ENCODE results near the gene SLC17A1.

- TF ChIP-seq, protein P1, sequence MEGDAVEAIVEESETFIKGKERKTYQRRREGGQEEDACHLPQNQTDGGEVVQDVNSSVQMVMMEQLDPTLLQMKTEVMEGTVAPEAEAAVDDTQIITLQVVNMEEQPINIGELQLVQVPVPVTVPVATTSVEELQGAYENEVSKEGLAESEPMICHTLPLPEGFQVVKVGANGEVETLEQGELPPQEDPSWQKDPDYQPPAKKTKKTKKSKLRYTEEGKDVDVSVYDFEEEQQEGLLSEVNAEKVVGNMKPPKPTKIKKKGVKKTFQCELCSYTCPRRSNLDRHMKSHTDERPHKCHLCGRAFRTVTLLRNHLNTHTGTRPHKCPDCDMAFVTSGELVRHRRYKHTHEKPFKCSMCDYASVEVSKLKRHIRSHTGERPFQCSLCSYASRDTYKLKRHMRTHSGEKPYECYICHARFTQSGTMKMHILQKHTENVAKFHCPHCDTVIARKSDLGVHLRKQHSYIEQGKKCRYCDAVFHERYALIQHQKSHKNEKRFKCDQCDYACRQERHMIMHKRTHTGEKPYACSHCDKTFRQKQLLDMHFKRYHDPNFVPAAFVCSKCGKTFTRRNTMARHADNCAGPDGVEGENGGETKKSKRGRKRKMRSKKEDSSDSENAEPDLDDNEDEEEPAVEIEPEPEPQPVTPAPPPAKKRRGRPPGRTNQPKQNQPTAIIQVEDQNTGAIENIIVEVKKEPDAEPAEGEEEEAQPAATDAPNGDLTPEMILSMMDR (IDR thresholded peaks at IDR 0.05) = no peak
- no peak for TF ChIP-seq POLR2A (IDR thresholded peaks at IDR 0.05)
Measured at GRCh38 chr6:25842526-25842925, 10.7 kb upstream of the SLC17A1 start.

All from right lobe of liver (tissue), 4 donors.